ENCODE data around the gene GGT7. TPM values are rescaled to one million over a fixed set of nuclear protein-coding genes. Genes with fewer than 3 reads are reported as not detected.
"Not testable (repeated sequence)": the region's sequence is repeated elsewhere in the genome, so short reads cannot be mapped to it uniquely, and the experiment has no call there.

Gene GGT7
- total RNA-seq, 1 experiment from 2014 or later = 11.5 TPM

DNA sequence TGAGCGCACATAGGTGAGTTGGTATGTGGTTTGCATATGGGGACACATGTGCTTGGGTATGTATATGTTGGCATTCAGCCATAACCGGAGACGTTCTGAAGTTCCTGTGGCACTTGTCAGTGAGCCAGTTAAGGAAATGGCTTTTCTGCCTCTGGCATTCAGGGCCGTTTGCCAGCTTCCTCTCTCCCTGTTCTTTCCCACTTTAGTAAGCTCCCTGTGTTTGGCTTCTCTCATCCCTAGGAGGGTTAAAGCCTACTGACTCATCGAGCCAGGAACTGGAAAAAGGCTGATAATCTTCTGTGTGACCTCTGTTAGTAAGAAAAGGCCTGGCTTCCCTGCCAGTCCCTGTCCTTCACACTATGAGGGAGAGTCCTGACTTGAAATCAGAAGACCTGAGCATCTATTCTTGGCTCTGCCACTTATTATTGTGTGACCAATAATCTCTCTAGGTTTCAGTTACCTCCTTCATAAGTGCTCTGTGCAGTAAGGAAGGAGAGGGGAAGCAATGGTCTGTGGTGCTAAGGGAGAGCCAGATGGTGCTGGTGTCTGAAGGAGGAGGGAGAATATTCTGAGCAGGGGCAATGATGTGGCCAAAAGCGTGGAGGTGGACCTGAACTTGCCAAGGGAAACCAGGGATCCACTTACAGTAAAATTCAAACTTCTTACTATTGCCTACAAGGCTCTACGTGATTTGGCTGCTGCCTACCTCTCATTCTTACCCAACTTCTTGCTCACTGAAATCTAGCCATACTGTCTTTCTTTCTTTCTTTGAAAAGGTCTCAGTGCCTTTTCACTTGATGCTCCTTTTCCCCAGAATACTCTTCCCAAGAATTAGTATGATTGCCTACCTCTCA lies 35.2 kb upstream of the GGT7 start:
- intact Hi-C loops (cut with micrococcal nuclease; ENCODE audit: unreplicated experiment) = no loop called here
- POLR2A ChIA-PET = no interaction called here
- Histone ChIP-seq H3K4me1 (ENCODE audit: control insufficient read depth, insufficient read depth, low read length) (peaks cover 8% of the 10 kb centered on the region), H3K27ac (ENCODE audit: low read length) (peak overlapping the region; percentile 32), H3K27me3 (ENCODE audit: control insufficient read depth, insufficient read depth, low read length) (no peaks in the 10 kb centered on the region), H3K9me3 (ENCODE audit: control insufficient read depth, insufficient read depth, low read depth, low read length) (no peaks in the 10 kb centered on the region), H3K4me3 (ENCODE audit: low read depth in 2 of 2, low read length in 2 of 2) (peak overlapping the region in 1 of 2 experiments; percentile 0; a peak in 1 of 4 replicates), H3K36me3 (ENCODE audit: control insufficient read depth, insufficient read depth, low read length) (no peaks in the 10 kb centered on the region)
- DNase-seq (ENCODE audit: low read depth, low spot score) (peak; percentile 76), ATAC-seq (peak; percentile 94)
- no TSS peak for BruUV-seq (replicated peaks)
- in situ Hi-C loops (cut with HindIII; ENCODE audit: low pct_unique_long_range_greater_than_20kb, low sequenced_read_pairs) = no loop called here
- CTCF ChIA-PET = no interaction called here
- no peak for TF ChIP-seq POLR2AphosphoS5 (IDR thresholded peaks at IDR 0.05; ENCODE audit: low read depth, low read length)
- no peak for TF ChIP-seq SIN3A (IDR thresholded peaks at IDR 0.05; ENCODE audit: borderline replicate concordance, insufficient read depth, low read depth, low read length)
- TF ChIP-seq, protein P1, sequence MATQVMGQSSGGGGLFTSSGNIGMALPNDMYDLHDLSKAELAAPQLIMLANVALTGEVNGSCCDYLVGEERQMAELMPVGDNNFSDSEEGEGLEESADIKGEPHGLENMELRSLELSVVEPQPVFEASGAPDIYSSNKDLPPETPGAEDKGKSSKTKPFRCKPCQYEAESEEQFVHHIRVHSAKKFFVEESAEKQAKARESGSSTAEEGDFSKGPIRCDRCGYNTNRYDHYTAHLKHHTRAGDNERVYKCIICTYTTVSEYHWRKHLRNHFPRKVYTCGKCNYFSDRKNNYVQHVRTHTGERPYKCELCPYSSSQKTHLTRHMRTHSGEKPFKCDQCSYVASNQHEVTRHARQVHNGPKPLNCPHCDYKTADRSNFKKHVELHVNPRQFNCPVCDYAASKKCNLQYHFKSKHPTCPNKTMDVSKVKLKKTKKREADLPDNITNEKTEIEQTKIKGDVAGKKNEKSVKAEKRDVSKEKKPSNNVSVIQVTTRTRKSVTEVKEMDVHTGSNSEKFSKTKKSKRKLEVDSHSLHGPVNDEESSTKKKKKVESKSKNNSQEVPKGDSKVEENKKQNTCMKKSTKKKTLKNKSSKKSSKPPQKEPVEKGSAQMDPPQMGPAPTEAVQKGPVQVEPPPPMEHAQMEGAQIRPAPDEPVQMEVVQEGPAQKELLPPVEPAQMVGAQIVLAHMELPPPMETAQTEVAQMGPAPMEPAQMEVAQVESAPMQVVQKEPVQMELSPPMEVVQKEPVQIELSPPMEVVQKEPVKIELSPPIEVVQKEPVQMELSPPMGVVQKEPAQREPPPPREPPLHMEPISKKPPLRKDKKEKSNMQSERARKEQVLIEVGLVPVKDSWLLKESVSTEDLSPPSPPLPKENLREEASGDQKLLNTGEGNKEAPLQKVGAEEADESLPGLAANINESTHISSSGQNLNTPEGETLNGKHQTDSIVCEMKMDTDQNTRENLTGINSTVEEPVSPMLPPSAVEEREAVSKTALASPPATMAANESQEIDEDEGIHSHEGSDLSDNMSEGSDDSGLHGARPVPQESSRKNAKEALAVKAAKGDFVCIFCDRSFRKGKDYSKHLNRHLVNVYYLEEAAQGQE (IDR thresholded peaks at IDR 0.05; ENCODE audit: insufficient read depth in 1 of 2, low read depth in 2 of 2, low read length in 1 of 2) = no peak
- TF ChIP-seq TCF7L2 (IDR thresholded peaks at IDR 0.05; ENCODE audit: low read depth, low read length) = no peak
- TF ChIP-seq, protein P2, sequence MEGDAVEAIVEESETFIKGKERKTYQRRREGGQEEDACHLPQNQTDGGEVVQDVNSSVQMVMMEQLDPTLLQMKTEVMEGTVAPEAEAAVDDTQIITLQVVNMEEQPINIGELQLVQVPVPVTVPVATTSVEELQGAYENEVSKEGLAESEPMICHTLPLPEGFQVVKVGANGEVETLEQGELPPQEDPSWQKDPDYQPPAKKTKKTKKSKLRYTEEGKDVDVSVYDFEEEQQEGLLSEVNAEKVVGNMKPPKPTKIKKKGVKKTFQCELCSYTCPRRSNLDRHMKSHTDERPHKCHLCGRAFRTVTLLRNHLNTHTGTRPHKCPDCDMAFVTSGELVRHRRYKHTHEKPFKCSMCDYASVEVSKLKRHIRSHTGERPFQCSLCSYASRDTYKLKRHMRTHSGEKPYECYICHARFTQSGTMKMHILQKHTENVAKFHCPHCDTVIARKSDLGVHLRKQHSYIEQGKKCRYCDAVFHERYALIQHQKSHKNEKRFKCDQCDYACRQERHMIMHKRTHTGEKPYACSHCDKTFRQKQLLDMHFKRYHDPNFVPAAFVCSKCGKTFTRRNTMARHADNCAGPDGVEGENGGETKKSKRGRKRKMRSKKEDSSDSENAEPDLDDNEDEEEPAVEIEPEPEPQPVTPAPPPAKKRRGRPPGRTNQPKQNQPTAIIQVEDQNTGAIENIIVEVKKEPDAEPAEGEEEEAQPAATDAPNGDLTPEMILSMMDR (IDR thresholded peaks at IDR 0.05) = no peak

DNA sequence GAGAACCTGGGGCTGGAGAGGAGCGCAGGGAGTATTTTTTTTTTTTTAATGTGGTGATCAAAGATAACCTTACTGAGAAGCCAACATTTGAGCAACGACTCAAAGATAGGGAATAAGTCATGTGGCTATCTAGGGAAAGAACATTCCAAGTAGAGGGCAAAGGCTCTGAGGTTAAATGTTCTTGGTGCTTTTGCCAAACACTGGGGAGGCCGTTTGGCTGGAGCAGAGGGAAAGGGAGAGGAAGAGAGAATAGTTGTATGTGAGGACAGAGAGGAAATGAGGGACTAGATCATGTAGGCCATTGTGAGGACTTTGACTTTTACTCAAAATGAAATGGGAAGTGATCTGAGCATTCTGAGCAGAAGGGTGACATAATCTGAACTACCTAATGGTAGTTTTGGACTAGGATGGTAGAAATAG lies 31.6 kb upstream of the GGT7 start:
- no peaks in the 10 kb centered on the region for H3K36me3 ChIP-seq (ENCODE audit: control insufficient read depth, insufficient read depth, low read length)
- TF ChIP-seq, protein P1 (IDR thresholded peaks at IDR 0.05; ENCODE audit: insufficient read depth in 1 of 2, low read depth in 2 of 2, low read length in 1 of 2) = no peak
- TF ChIP-seq POLR2AphosphoS5 (IDR thresholded peaks at IDR 0.05; ENCODE audit: low read depth, low read length) (no peak), TCF7L2 (IDR thresholded peaks at IDR 0.05; ENCODE audit: low read depth, low read length) (no peak), SIN3A (IDR thresholded peaks at IDR 0.05; ENCODE audit: borderline replicate concordance, insufficient read depth, low read depth, low read length) (no peak)
- TF ChIP-seq, protein P2 (IDR thresholded peaks at IDR 0.05) = no peak
- intact Hi-C loops (cut with micrococcal nuclease; ENCODE audit: unreplicated experiment) (no loop called here), in situ Hi-C loops (cut with HindIII; ENCODE audit: low pct_unique_long_range_greater_than_20kb, low sequenced_read_pairs) (no loop called here)
- H3K4me1 ChIP-seq (ENCODE audit: control insufficient read depth, insufficient read depth, low read length) = peaks cover 8% of the 10 kb centered on the region
- H3K27me3 ChIP-seq (ENCODE audit: control insufficient read depth, insufficient read depth, low read length) = no peaks in the 10 kb centered on the region
- no peak for ATAC-seq
- H3K9me3 ChIP-seq (ENCODE audit: control insufficient read depth, insufficient read depth, low read depth, low read length) = no peaks in the 10 kb centered on the region
- no TSS peak for BruUV-seq (replicated peaks)
- ChIA-PET POLR2A (interaction anchor here (0.6 to 0.7 kb wide), 3 partner anchors 27 to 1933 kb away, joined by 3 to 11 read pairs (median 6); no protein-coding TSS in a partner anchor), CTCF (interaction anchor here (0.6 kb wide), 1 partner anchor 18 kb away, joined by 5 read pairs; no protein-coding TSS in a partner anchor)
- no peak for DNase-seq (ENCODE audit: low read depth, low spot score)
- H3K4me3 ChIP-seq (ENCODE audit: low read depth in 2 of 2, low read length in 2 of 2) = no peak overlapping the region
- H3K27ac ChIP-seq (ENCODE audit: low read length) = no peak overlapping the region

DNA sequence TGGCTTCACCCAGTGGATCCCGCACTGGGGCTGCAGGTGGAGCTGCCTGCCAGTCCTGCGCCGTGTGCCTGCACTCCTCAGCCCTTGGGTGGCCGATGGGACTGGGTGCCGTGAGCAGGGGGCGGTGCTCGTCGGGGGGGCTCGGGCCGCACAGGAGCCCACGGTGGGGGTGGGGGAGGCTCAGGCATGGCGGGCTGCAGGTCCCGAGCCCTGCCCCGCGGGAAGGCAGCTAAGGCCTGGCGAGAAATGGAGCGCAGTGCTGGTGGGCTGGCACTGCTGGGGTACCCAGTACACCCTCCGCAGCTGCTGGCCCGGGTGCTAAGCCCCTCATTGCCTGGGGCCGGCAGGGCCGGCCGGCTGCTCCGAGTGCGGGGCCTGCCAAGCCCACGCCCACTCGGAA lies 26.1 kb upstream of the GGT7 start:
- POLR2A ChIA-PET; H3K27me3 ChIP-seq (ENCODE audit: control insufficient read depth, insufficient read depth, low read length); H3K9me3 ChIP-seq (ENCODE audit: control insufficient read depth, insufficient read depth, low read depth, low read length); H3K4me1 ChIP-seq (ENCODE audit: control insufficient read depth, insufficient read depth, low read length); H3K4me3 ChIP-seq (ENCODE audit: low read depth in 2 of 2, low read length in 2 of 2); ATAC-seq; DNase-seq (ENCODE audit: low read depth, low spot score); BruUV-seq (replicated peaks); CTCF ChIA-PET; in situ Hi-C loops (cut with HindIII; ENCODE audit: low pct_unique_long_range_greater_than_20kb, low sequenced_read_pairs); H3K36me3 ChIP-seq (ENCODE audit: control insufficient read depth, insufficient read depth, low read length); H3K27ac ChIP-seq (ENCODE audit: low read length); intact Hi-C loops (cut with micrococcal nuclease; ENCODE audit: unreplicated experiment): not testable (repeated sequence)
